HL-60 (cell line): ENCODE measurements around the gene TCEA2.

Experiments
- CTCF ChIP-seq: IDR thresholded peaks from one replicate; pipeline ENCODE4 v1.5.1; 2011; ENCODE audit warnings: low read length, control low read depth, inconsistent platforms; ENCODE audit not compliant: insufficient read depth
- GABPA ChIP-seq: IDR thresholded peaks from 2 replicates; pipeline ENCODE4 v1.6.1; 2012; ENCODE audit warnings: low read depth
- POLR2AphosphoS5 ChIP-seq: IDR thresholded peaks from 2 replicates; pipeline ENCODE4 v1.6.1; 2012; ENCODE audit warnings: low read depth
- REST ChIP-seq: IDR thresholded peaks from 2 replicates; pipeline ENCODE4 v1.6.1; 2012; ENCODE audit warnings: low read depth; ENCODE audit not compliant: insufficient replicate concordance

GRCh38 chr20:64091770-64092169, 28.8 kb downstream of the TCEA2 start:
- no peak for TF ChIP-seq CTCF
- no peak for TF ChIP-seq REST
- no peak for TF ChIP-seq GABPA
- no peak for TF ChIP-seq POLR2AphosphoS5
